K562 (cell line): ENCODE results near the gene DHRS3. TPM values are rescaled to one million over a fixed set of nuclear protein-coding genes. Genes with fewer than 3 reads are reported as not detected.

Experiments used
- ATAC-seq: fragments of 200-7000 bp; cut with Tn5 transposase; 3 replicates; pipeline ENCODE4 v1.9.1; 2020; ENCODE audit warnings: moderate library complexity
- BruUV-seq: library from RNA; stranded (reverse); fragments of 400-500 nt; replicated peaks from 2 replicates; lab custom pipeline; 2021; lab: Mats Ljungman, UMichigan
- CTCF ChIA-PET: fragments of 300-600 bp; formaldehyde crosslinking; extraction: SDS; loops from one replicate; lab custom pipeline; 2021; ENCODE audit warnings: low intra/inter-chr PET ratio; lab: Yijun Ruan, JAX
- POLR2A ChIA-PET: fragments of 300-600, 350-650 bp; sonication (Branson Sonifier 250); formaldehyde crosslinking; extraction: SDS; loops from one replicate; lab custom pipeline; 2021; ENCODE audit warnings: antibody characterized with exemption, inconsistent platforms; lab: Yijun Ruan, JAX
- DNase-seq, 4 experiments: peaks; one replicate each; pipeline versions ENCODE4 v3.0.0 to v3.0.0-alpha.2; 2011 to 2018; ENCODE audit warnings: low spot score in 3 of 4, mixed read lengths in 3 of 4; ENCODE audit errors: extremely low read depth in 1 of 4
- FAIRE-seq: peaks from 2 replicates; lab custom pipeline; 2011; peaks lifted over from hg19 to GRCh38; lab: Jason Lieb, UNC
- H2AFZ ChIP-seq: 2 replicates; pipeline ENCODE4 v1.6.0; 2011; ENCODE audit warnings: low read depth, low read length, control low read depth, inconsistent platforms
- H3K27ac ChIP-seq: fragments of 200-600 bp; 3 replicates; pipeline ENCODE4 v1.8.0; 2011; ENCODE audit warnings: low read depth, mild to moderate bottlenecking, control low read depth, inconsistent platforms, low read length, moderate library complexity, mixed read lengths; ENCODE audit errors: extremely low read depth
- H3K27me3 ChIP-seq, 2 experiments: fragments of 300-600 bp in 1 of 2; 2 replicates in 1 of 2; 3 replicates in 1 of 2; pipeline versions ENCODE4 v1.6.0 to v1.8.0; 2011; ENCODE audit warnings: inconsistent platforms in 2 of 2, low read length in 2 of 2, mild to moderate bottlenecking in 1 of 2, mixed read lengths in 1 of 2, moderate library complexity in 1 of 2; ENCODE audit not compliant: control insufficient read depth in 2 of 2, insufficient read depth in 2 of 2
- H3K36me3 ChIP-seq: fragments of 300-600 bp; 3 replicates; pipeline ENCODE4 v1.8.0; 2011; ENCODE audit warnings: mild to moderate bottlenecking, low read length, inconsistent platforms; ENCODE audit not compliant: control insufficient read depth, insufficient read depth
- H3K4me1 ChIP-seq, 2 experiments: fragments of 200-600 bp in 1 of 2; replicated peaks in 1 of 2; 2 replicates in 1 of 2; 3 replicates in 1 of 2; pipeline versions ENCODE4 v1.5.1 to v1.8.0; 2011; ENCODE audit warnings: inconsistent platforms in 2 of 2, low read length in 2 of 2, mild to moderate bottlenecking in 1 of 2, mixed read lengths in 1 of 2, moderate library complexity in 1 of 2; ENCODE audit not compliant: control insufficient read depth in 2 of 2, insufficient read depth in 2 of 2
- H3K4me2 ChIP-seq: 2 replicates; pipeline ENCODE4 v1.6.1; 2011; ENCODE audit warnings: low read length, control low read depth, inconsistent platforms, mixed read lengths; ENCODE audit not compliant: insufficient read depth
- H3K4me3 ChIP-seq: fragments of 200-600 bp; sonication (generic), shearing (Covaris generic); 2 replicates; pipeline ENCODE4 v1.5.1; 2016; ENCODE audit warnings: control low read depth, inconsistent platforms
- H3K79me2 ChIP-seq: fragments of 200-600 bp; 3 replicates; pipeline ENCODE4 v1.8.0; 2011; ENCODE audit warnings: low read length, inconsistent platforms; ENCODE audit not compliant: control insufficient read depth, insufficient read depth
- H3K9ac ChIP-seq, 2 experiments: 2 replicates each; pipeline versions ENCODE4 v1.6.0 to v1.6.1; 2011; ENCODE audit warnings: low read depth in 2 of 2, low read length in 2 of 2, control low read depth in 1 of 2, inconsistent platforms in 1 of 2, mild to moderate bottlenecking in 1 of 2, mixed read lengths in 1 of 2; ENCODE audit not compliant: insufficient read depth in 1 of 2
- H3K9me1 ChIP-seq: one replicate; pipeline ENCODE4 v1.6.0; 2011; ENCODE audit warnings: inconsistent platforms, mild to moderate bottlenecking, low read length, moderate library complexity; ENCODE audit not compliant: control insufficient read depth, insufficient read depth
- H3K9me3 ChIP-seq: replicated peaks from 2 replicates; pipeline ENCODE4 v1.5.1; 2011; ENCODE audit warnings: low read depth, low read length, inconsistent platforms; ENCODE audit not compliant: control insufficient read depth, insufficient read depth
- H4K20me1 ChIP-seq: replicated peaks from 2 replicates; pipeline ENCODE4 v1.6.1; 2011; ENCODE audit warnings: low read length, inconsistent platforms, mixed read lengths; ENCODE audit not compliant: control insufficient read depth, insufficient read depth
- BCOR ChIP-seq: fragments of 450-650 bp; IDR thresholded peaks from 2 replicates; pipeline ENCODE4 v1.6.1; 2016
- CEBPB ChIP-seq: fragments of 450-650 bp; IDR thresholded peaks from 2 replicates; pipeline ENCODE4 v1.6.1; 2016; ENCODE audit warnings: missing genetic modification characterization, missing compliant biosample characterization
- DIDO1 ChIP-seq: fragments of 450-650 bp; IDR thresholded peaks from 2 replicates; pipeline ENCODE4 v1.6.1; 2016; ENCODE audit warnings: low read depth, missing biosample characterization, missing genetic modification characterization
- DMBX1 ChIP-seq: fragments of 250-450 bp; sonication (Bioruptor Pico); IDR thresholded peaks from 2 replicates; pipeline ENCODE4 v1.8.0; 2022; ENCODE audit warnings: inconsistent platforms, mild to moderate bottlenecking, moderate library complexity, borderline replicate concordance
- ILF3 ChIP-seq: fragments of 450-650 bp; IDR thresholded peaks from 2 replicates; pipeline ENCODE4 v1.6.1; 2018; ENCODE audit warnings: antibody characterized with exemption, mild to moderate bottlenecking, moderate library complexity, borderline replicate concordance
- NFIC ChIP-seq: fragments of 450-650 bp; IDR thresholded peaks from 2 replicates; pipeline ENCODE4 v1.6.1; 2017; ENCODE audit warnings: mild to moderate bottlenecking, inconsistent platforms
- PHF20 ChIP-seq: fragments of 450-650 bp; IDR thresholded peaks from 2 replicates; pipeline ENCODE4 v1.6.1; 2018; ENCODE audit not compliant: partially characterized antibody
- RBM25 ChIP-seq: fragments of 200-400 bp; formaldehyde crosslinking; IDR thresholded peaks from 2 replicates; pipeline ENCODE4 v1.6.1; 2018; ENCODE audit warnings: low read length, low read depth, moderate library complexity; ENCODE audit not compliant: severe bottlenecking
- TEAD1 ChIP-seq, 2 experiments: fragments of 450-650 bp in 1 of 2; sonication (generic) in 1 of 2; formaldehyde crosslinking; IDR thresholded peaks; 2 replicates each; pipeline versions ENCODE4 v1.4.0 to v1.8.0; 2020 to 2022; ENCODE audit warnings: mild to moderate bottlenecking in 2 of 2, missing genetic modification reagents in 1 of 2
- ZNF121 ChIP-seq: sonication (generic); formaldehyde crosslinking; conservative IDR thresholded peaks from 2 replicates; pipeline ENCODE4 v1.8.0; 2022; ENCODE audit warnings: missing genetic modification reagents
- WGBS: fragments of 100-300 bp; shearing (Covaris generic); methylation state at CpG from one replicate; pipeline ENCODE4 v1.1.6; 2016; ENCODE audit warnings: low coverage, mixed read lengths; ENCODE audit not compliant: insufficient coverage; ENCODE audit errors: missing lambda C conversion rate; 5-methylcytosine and 5-hydroxymethylcytosine counted together
- in situ Hi-C: fragments of 300-500 bp; cut with MboI; formaldehyde crosslinking; loops from 4 replicates; pipeline ENCODE4 v1.15.0; 2018; ENCODE audit warnings: inconsistent platforms, mixed read lengths
- intact Hi-C: fragments of 100-400 bp; cut with micrococcal nuclease; formaldehyde crosslinking; loops from 2 replicates; pipeline ENCODE4 v1.14.2; 2022
- polyA plus RNA-seq, 8 experiments: library from polyadenylated mRNA; depleted of rRNA in 4 of 8; stranded (reverse) in 5 of 8; unstranded in 3 of 8; fragments of >200 nt; fragmentation: Nextera tagmentation in 2 of 8; fragmentation: Illumina TruSeq in 1 of 8; extraction: Ambion mirVana in 2 of 8; extraction: Trizol in 1 of 8; gene quantifications; 2 replicates each; pipeline versions ENCODE4 v1.2.1 to v1.2.3, GENCODE V29; 2011 to 2014; ENCODE audit warnings: inconsistent platforms in 1 of 8, missing spikeins in 1 of 8
- total RNA-seq, 7 experiments: library from RNA; depleted of rRNA in 6 of 7; stranded (reverse); fragments of >200 nt in 6 of 7; fragmentation: Illumina TruSeq in 2 of 7; extraction: Trizol in 2 of 7; gene quantifications; 2 replicates each; pipeline versions ENCODE4 v1.2.1 to v1.2.3, GENCODE V29; 2011 to 2021; ENCODE audit warnings: low replicate concordance in 1 of 7
- TF ChIP-seq, protein P1 (sequence below): sonication (generic); formaldehyde crosslinking; IDR thresholded peaks from 2 replicates; pipeline ENCODE4 v1.8.1; 2023; ENCODE audit warnings: missing genetic modification reagents, mild to moderate bottlenecking, borderline replicate concordance

DHRS3 gene
- total and polyA plus RNA-seq, 9 of the 15 experiments (the other 6 are each of a cell fraction or from before 2014, with no cell fraction given): 21.0 to 116 (median 58.7) TPM

- in situ Hi-C loops (no loop called here), intact Hi-C loops (no loop called here)
- WGBS: 50% methylated on average over 5 of the region's 5 CpGs
- no peaks in the 10 kb centered on the region for H3K9me3 ChIP-seq
- ChIA-PET POLR2A (interaction anchor here (1.1 kb wide), 1 partner anchor 9 kb away, joined by 5 read pairs; no protein-coding TSS in a partner anchor), CTCF (no interaction called here)
- DNase-seq (no peak), ATAC-seq (peak; percentile 16; the same call in 1 of the 3 replicates), FAIRE-seq (no peak)
- peaks cover 12 to 14% of the 10 kb centered on the region in 2 experiments for H3K4me1 ChIP-seq
- no peaks in the 10 kb centered on the region for H4K20me1 ChIP-seq
- H3K27ac ChIP-seq: no peak overlapping the region
- H3K4me3 ChIP-seq: no peak overlapping the region
- H3K9ac ChIP-seq: no peak overlapping the region; a peak in 1 of 4 replicates
- 0 out of 2 replicates have a peak overlapping the region, but pooled peaks have one; percentile 31 for H3K4me2 ChIP-seq
- H3K79me2 ChIP-seq: no peaks in the 10 kb centered on the region
- no peak for TF ChIP-seq ILF3
- TF ChIP-seq CEBPB (tag): no peak
- no peak for TF ChIP-seq TEAD1 (CRISPR knock-in tag; IDR thresholded peaks at IDR 0.05)
- BruUV-seq: no TSS peak
- peak overlapping the region; percentile 77 for H2AFZ ChIP-seq
- H3K36me3 ChIP-seq: no peaks in the 10 kb centered on the region
- no peaks in the 10 kb centered on the region for H3K27me3 ChIP-seq
- no peaks in the 10 kb centered on the region for H3K9me1 ChIP-seq
Measured at GRCh38 chr1:12521096-12521495, 96.9 kb downstream of the DHRS3 start.

DNA sequence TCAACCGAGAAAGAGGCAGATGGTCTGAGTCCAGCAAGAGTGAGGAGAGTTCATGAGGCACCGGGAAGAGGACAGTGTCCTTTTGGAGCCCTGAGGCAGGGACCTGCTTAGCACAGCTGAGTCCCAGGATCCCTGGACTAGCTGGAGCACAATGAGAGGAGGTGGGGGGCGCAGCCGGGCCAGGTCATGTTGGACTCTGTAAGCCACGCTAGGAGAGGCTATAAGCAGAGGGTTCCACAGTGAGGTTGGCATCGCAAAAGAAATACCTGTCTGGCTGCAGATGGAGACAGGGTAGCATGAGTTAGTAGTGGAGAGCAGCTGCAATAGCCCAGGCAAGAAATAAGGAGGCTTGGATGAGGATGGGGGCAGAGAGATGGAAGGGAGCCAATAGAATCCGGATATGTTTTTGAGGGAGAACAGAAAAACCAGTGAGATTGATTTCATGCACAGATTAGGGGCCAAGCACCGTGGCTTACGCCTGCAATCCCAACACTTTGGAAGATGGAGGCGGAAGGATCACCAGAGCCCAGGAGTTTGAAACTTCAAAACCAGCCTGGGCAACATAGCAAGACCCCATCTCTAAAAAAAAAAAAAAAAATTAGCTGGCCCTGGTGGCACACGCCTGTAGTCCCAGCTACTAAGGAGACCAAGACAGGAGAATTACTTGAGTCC is 98.2 kb downstream of the DHRS3 start:
- peak overlapping the region in 1 of 2 experiments; percentile 15; a peak in 1 of 4 replicates for H3K9ac ChIP-seq
- H3K27ac ChIP-seq: no peak overlapping the region
- no peak overlapping the region for H2AFZ ChIP-seq
- in situ Hi-C loops (no loop called here), intact Hi-C loops (no loop called here)
- WGBS: 79% methylated on average over 11 of the region's 11 CpGs
- no peaks in the 10 kb centered on the region for H3K9me1 ChIP-seq
- no TSS peak for BruUV-seq
- no peak for DNase-seq
- no peak overlapping the region for H3K4me3 ChIP-seq
- ATAC-seq: peak; percentile 17; the same call in 2 of the 3 replicates
- ChIA-PET CTCF (no interaction called here), POLR2A (interaction anchor here (1.2 to 2.0 kb wide), 3 partner anchors 8 to 41 kb away, joined by 3 to 8 read pairs (median 4); no protein-coding TSS in a partner anchor)
- H3K4me1 ChIP-seq: peaks cover 4% of the 10 kb centered on the region in 2 experiments; a peak in 3 of 5 replicates
- H3K9me3 ChIP-seq: no peaks in the 10 kb centered on the region
- H3K79me2 ChIP-seq: no peaks in the 10 kb centered on the region
- no peaks in the 10 kb centered on the region for H3K27me3 ChIP-seq
- TF ChIP-seq ZNF121 (CRISPR knock-in tag): peak; percentile 93
- peak; percentile 70 for TF ChIP-seq BCOR
- TF ChIP-seq NFIC: peak; percentile 17; the same call in 1 of the 2 replicates
- TF ChIP-seq, protein P1, sequence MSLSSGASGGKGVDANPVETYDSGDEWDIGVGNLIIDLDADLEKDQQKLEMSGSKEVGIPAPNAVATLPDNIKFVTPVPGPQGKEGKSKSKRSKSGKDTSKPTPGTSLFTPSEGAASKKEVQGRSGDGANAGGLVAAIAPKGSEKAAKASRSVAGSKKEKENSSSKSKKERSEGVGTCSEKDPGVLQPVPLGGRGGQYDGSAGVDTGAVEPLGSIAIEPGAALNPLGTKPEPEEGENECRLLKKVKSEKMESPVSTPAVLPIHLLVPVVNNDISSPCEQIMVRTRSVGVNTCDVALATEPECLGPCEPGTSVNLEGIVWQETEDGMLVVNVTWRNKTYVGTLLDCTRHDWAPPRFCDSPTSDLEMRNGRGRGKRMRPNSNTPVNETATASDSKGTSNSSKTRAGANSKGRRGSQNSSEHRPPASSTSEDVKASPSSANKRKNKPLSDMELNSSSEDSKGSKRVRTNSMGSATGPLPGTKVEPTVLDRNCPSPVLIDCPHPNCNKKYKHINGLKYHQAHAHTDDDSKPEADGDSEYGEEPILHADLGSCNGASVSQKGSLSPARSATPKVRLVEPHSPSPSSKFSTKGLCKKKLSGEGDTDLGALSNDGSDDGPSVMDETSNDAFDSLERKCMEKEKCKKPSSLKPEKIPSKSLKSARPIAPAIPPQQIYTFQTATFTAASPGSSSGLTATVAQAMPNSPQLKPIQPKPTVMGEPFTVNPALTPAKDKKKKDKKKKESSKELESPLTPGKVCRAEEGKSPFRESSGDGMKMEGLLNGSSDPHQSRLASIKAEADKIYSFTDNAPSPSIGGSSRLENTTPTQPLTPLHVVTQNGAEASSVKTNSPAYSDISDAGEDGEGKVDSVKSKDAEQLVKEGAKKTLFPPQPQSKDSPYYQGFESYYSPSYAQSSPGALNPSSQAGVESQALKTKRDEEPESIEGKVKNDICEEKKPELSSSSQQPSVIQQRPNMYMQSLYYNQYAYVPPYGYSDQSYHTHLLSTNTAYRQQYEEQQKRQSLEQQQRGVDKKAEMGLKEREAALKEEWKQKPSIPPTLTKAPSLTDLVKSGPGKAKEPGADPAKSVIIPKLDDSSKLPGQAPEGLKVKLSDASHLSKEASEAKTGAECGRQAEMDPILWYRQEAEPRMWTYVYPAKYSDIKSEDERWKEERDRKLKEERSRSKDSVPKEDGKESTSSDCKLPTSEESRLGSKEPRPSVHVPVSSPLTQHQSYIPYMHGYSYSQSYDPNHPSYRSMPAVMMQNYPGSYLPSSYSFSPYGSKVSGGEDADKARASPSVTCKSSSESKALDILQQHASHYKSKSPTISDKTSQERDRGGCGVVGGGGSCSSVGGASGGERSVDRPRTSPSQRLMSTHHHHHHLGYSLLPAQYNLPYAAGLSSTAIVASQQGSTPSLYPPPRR (CRISPR knock-in tag): no peak
- no peak for TF ChIP-seq PHF20
- no peak for TF ChIP-seq DIDO1 (tag)
- TF ChIP-seq RBM25: peak; percentile 5
- TF ChIP-seq DMBX1: no peak
- H3K4me2 ChIP-seq: no peak overlapping the region
- FAIRE-seq: no peak
- no peaks in the 10 kb centered on the region for H3K36me3 ChIP-seq
- no peaks in the 10 kb centered on the region for H4K20me1 ChIP-seq
